AG09309 (cell line): ENCODE data around the gene MAD1L1.

Experiments used
- DNase-seq: peaks from one replicate; pipeline ENCODE4 v3.0.0-alpha.2; 2010; ENCODE audit warnings: low read depth
- H3K4me3 ChIP-seq: 2 replicates; pipeline ENCODE4 v1.5.1; 2011; ENCODE audit warnings: mild to moderate bottlenecking, low read depth, low read length, moderate library complexity; ENCODE audit not compliant: control insufficient read depth
- TF ChIP-seq, protein P1 (sequence below): IDR thresholded peaks from 2 replicates; pipeline ENCODE4 v1.5.1; 2011; ENCODE audit warnings: mild to moderate bottlenecking, low read depth, low read length, inconsistent platforms; ENCODE audit not compliant: insufficient read depth, control insufficient read depth; ENCODE audit errors: missing control alignments

The MAD1L1 gene

GRCh38 chr7:2107386-2108070, 125.2 kb downstream of the MAD1L1 start:
- H3K4me3 ChIP-seq, result no peak overlapping the region
- no peak for DNase-seq
- TF ChIP-seq, protein P1, sequence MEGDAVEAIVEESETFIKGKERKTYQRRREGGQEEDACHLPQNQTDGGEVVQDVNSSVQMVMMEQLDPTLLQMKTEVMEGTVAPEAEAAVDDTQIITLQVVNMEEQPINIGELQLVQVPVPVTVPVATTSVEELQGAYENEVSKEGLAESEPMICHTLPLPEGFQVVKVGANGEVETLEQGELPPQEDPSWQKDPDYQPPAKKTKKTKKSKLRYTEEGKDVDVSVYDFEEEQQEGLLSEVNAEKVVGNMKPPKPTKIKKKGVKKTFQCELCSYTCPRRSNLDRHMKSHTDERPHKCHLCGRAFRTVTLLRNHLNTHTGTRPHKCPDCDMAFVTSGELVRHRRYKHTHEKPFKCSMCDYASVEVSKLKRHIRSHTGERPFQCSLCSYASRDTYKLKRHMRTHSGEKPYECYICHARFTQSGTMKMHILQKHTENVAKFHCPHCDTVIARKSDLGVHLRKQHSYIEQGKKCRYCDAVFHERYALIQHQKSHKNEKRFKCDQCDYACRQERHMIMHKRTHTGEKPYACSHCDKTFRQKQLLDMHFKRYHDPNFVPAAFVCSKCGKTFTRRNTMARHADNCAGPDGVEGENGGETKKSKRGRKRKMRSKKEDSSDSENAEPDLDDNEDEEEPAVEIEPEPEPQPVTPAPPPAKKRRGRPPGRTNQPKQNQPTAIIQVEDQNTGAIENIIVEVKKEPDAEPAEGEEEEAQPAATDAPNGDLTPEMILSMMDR, result no peak

- no peak overlapping the region for H3K4me3 ChIP-seq
- TF ChIP-seq, protein P1, result no peak
- no peak for DNase-seq
These were observed 125.8 kb downstream of the MAD1L1 start for GRCh38 chr7:2106924-2107323.

GRCh38 chr7:2106440-2106839, 126.3 kb downstream of the MAD1L1 start:
- TF ChIP-seq, protein P1, result no peak
- no peak overlapping the region for H3K4me3 ChIP-seq
- DNase-seq, result no peak

DNA sequence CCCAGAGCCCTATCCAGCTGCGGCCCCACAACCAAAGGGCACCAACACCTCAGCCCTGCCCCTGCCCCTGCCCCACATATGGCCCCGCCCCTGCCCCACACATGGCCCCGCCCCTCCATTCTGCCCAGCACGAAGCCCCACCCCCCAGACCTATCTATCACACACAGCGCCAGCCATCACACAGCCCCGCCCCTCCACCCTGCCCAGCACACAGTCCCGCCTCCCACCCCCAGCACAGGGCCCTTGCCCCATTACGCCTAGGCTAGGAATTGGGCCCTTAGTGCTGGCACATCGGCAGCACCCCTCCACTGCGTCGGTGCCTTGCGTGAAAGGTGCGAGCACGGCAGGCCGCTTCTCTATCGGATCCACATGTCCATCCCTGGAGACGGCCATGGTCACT, 126.8 kb downstream of the MAD1L1 start:
- TF ChIP-seq, protein P1, result no peak
- H3K4me3 ChIP-seq, result no peak overlapping the region
- no peak for DNase-seq

DNA sequence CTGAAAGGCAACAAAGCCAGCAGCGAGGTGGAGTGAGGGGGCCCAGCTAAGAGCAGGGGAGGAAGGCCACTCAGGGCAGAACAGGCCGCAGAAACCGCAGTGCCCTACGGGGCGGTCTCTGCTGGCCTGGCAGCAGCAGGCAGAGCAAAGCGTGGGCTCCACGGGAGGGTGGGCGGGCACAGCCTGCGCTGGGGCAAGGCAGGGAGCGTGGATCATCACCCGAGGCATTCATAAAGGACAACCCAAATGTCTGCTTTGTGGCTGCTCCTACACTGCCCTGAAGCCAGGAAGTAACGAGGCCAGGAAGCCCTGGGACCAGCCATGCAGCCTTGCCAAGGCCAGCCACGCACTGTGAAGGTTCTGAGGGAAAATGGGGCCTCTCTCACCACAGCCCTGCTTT, 127.5 kb downstream of the MAD1L1 start:
- TF ChIP-seq, protein P1, result no peak
- no peak overlapping the region for H3K4me3 ChIP-seq
- DNase-seq, result no peak

DNA sequence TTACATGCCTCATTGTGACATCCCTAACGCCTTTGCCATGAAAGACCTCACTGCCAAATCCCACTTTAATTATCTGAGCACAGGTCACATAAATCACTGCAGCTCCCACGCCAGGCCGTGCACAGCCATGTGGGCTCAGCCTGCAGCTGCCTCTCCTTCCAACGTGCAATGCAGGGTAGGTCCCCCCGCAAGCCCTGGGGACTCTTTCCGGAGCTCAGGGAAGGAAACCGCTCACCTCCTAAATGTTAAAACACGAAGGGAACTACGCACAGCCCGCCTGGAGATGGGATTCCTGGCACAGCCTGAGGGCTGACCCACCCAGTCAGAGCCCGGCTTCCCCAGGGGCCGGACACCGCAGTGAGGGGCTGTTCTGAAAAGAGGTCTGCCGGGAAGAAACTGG, 128.0 kb downstream of the MAD1L1 start:
- TF ChIP-seq, protein P1, result no peak
- H3K4me3 ChIP-seq, result no peak overlapping the region
- no peak for DNase-seq
